ENCODE results near the gene OSBPL6.

GRCh38 chr2:178155524-178155923, 38.8 kb upstream of the OSBPL6 start:
- no peak for TF ChIP-seq HDGF (IDR thresholded peaks at IDR 0.05; ENCODE audit: borderline replicate concordance)
- TF ChIP-seq ARNT (IDR thresholded peaks at IDR 0.05) = no peak
- TF ChIP-seq SP1 (IDR thresholded peaks at IDR 0.05) = no peak
- TF ChIP-seq FOXM1 (IDR thresholded peaks at IDR 0.05; ENCODE audit: borderline replicate concordance) = no peak
- TF ChIP-seq ZNF384 (IDR thresholded peaks at IDR 0.05) = no peak
- TF ChIP-seq TARDBP (IDR thresholded peaks at IDR 0.05) = no peak
- TF ChIP-seq PKNOX1 (IDR thresholded peaks at IDR 0.05) = no peak
- no peak for TF ChIP-seq FOXA1 (IDR thresholded peaks at IDR 0.05)
- no peak for TF ChIP-seq ELF4 (IDR thresholded peaks at IDR 0.05)
- no peak for TF ChIP-seq SUZ12 (IDR thresholded peaks at IDR 0.05)
- no peak for TF ChIP-seq L3MBTL2 (conservative IDR thresholded peaks at IDR 0.05)
- TF ChIP-seq FOXK2 (IDR thresholded peaks at IDR 0.05) = no peak
- no peak for TF ChIP-seq NFRKB (IDR thresholded peaks at IDR 0.05)
- TF ChIP-seq BHLHE40 (IDR thresholded peaks at IDR 0.05; ENCODE audit: borderline replicate concordance) = no peak
